Measurements from ENCODE around the gene ZNF592. TPM values are rescaled to one million over a fixed set of nuclear protein-coding genes. Genes with fewer than 3 reads are reported as not detected.

Gene ZNF592
- total RNA-seq, 1 donor from 2014 or later = 31.5 TPM

DNA sequence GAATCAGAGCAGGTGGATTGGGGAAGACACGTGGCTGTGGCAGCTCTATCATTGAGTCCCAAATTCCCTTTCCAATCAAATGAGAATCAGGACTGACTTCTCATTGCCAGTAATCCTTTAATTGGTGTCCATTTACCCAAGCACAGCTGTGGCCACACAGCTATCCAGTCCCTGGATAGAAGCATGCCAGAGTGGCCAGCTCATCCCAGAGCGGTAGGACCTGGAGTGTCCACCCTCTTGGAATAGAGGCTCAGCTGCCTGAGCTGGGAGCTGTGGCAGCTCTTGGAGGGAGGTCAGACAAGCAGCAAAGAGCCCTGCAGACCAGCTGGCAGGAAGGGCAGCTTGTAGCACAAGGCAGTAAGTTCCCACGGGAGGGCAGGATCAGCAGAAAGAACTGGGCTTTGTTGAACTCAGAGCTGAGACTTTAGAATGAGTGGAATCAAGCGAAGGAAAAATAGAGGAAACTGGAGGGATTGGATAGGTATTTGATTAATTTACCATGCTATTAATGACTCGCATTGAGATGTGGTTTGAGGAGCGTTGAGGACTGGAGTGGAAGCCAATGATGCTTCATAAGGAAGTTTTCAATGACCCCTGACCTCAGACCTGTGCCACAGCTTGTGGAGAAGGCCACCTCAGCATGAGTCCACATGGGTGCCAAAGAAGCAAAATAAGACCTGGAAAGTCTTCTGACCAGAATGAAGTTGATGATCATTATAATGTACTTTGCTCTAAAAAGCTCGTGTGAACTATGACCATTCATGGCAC is 61.9 kb downstream of the ZNF592 start:
- DNase-seq (ENCODE audit: low spot score) = peak; percentile 34
- TF ChIP-seq CTCF (IDR thresholded peaks at IDR 0.05) = no peak
- Mint-ChIP-seq H3K27ac (ENCODE audit: unreplicated experiment) (no peak overlapping the region), H3K4me1 (ENCODE audit: low read depth) (no peaks in the 10 kb centered on the region), H3K36me3 (ENCODE audit: low read depth) (peaks cover 12% of the 10 kb centered on the region), H3K9me3 (ENCODE audit: low read depth) (no peaks in the 10 kb centered on the region), H3K27me3 (ENCODE audit: low read depth) (no peaks in the 10 kb centered on the region), H3K4me3 (ENCODE audit: unreplicated experiment) (no peak overlapping the region)

GRCh38 chr15:84811151-84811550 is 62.8 kb downstream of the ZNF592 start:
- TF ChIP-seq CTCF (IDR thresholded peaks at IDR 0.05) = no peak
- Mint-ChIP-seq H3K4me3 (ENCODE audit: unreplicated experiment) (no peak overlapping the region), H3K9me3 (ENCODE audit: low read depth) (no peaks in the 10 kb centered on the region), H3K4me1 (ENCODE audit: low read depth) (no peaks in the 10 kb centered on the region), H3K27me3 (ENCODE audit: low read depth) (no peaks in the 10 kb centered on the region), H3K36me3 (ENCODE audit: low read depth) (peaks cover 12% of the 10 kb centered on the region), H3K27ac (ENCODE audit: unreplicated experiment) (no peak overlapping the region)
- DNase-seq (ENCODE audit: low spot score) = peak; percentile 54

- H3K9me3 Mint-ChIP-seq (ENCODE audit: low read depth) = no peaks in the 10 kb centered on the region
- no peak overlapping the region for H3K4me3 Mint-ChIP-seq (ENCODE audit: unreplicated experiment)
- H3K36me3 Mint-ChIP-seq (ENCODE audit: low read depth) = peaks cover 12% of the 10 kb centered on the region
- H3K27me3 Mint-ChIP-seq (ENCODE audit: low read depth) = no peaks in the 10 kb centered on the region
- H3K27ac Mint-ChIP-seq (ENCODE audit: unreplicated experiment) = no peak overlapping the region
- no peak for TF ChIP-seq CTCF (IDR thresholded peaks at IDR 0.05)
- peaks cover 4% of the 10 kb centered on the region for H3K4me1 Mint-ChIP-seq (ENCODE audit: low read depth)
- DNase-seq (ENCODE audit: low spot score) = no peak
Measured at GRCh38 chr15:84811828-84812227, 63.4 kb downstream of the ZNF592 start.

- Mint-ChIP-seq H3K4me1 (ENCODE audit: low read depth) (peaks cover 6% of the 10 kb centered on the region), H3K36me3 (ENCODE audit: low read depth) (peaks cover 8% of the 10 kb centered on the region), H3K9me3 (ENCODE audit: low read depth) (no peaks in the 10 kb centered on the region), H3K4me3 (ENCODE audit: unreplicated experiment) (no peak overlapping the region), H3K27me3 (ENCODE audit: low read depth) (no peaks in the 10 kb centered on the region), H3K27ac (ENCODE audit: unreplicated experiment) (no peak overlapping the region)
- no peak for DNase-seq (ENCODE audit: low spot score)
- TF ChIP-seq CTCF (IDR thresholded peaks at IDR 0.05) = no peak
Measured at GRCh38 chr15:84812842-84813241, 64.5 kb downstream of the ZNF592 start.

DNA sequence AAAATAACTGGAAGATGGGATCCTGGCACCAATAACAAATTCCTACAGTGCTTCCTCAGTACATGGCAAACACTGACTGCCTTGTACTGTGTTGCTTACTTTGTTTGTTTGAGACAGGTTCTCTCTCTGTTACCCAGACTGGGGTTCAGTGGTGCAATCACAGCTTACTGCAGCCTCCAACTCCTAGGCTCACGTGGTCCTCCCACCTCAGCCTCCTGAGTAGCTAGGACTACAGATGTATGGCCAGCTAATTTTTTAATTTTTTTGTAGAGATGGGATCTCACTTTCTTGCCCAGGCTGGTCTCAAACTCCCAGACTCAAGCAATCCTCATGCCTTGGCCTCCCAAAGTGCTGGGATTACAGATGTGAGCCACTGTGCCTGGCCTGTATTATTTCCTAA is 65.0 kb downstream of the ZNF592 start:
- H3K4me3 Mint-ChIP-seq (ENCODE audit: unreplicated experiment) = no peak overlapping the region
- TF ChIP-seq CTCF (IDR thresholded peaks at IDR 0.05) = no peak
- H3K27me3 Mint-ChIP-seq (ENCODE audit: low read depth) = no peaks in the 10 kb centered on the region
- no peak overlapping the region for H3K27ac Mint-ChIP-seq (ENCODE audit: unreplicated experiment)
- peak; percentile 4 for DNase-seq (ENCODE audit: low spot score)
- H3K4me1 Mint-ChIP-seq (ENCODE audit: low read depth) = peaks cover 12% of the 10 kb centered on the region
- peaks cover 8% of the 10 kb centered on the region for H3K36me3 Mint-ChIP-seq (ENCODE audit: low read depth)
- H3K9me3 Mint-ChIP-seq (ENCODE audit: low read depth) = no peaks in the 10 kb centered on the region

Data from chondrocyte (in vitro differentiated cells).